IMR-90 (cell line): Measurements from ENCODE around the gene GARS1. TPM values are rescaled to one million over a fixed set of nuclear protein-coding genes. Genes with fewer than 3 reads are reported as not detected.

Experiments
- ATAC-seq: fragments of 200-7000 bp; cut with Tn5 transposase; 2 replicates; pipeline ENCODE4 v1.9.1; 2020; ENCODE audit warnings: low read depth, mild to moderate bottlenecking, moderate library complexity
- BruUV-seq: library from RNA; stranded (reverse); fragments of 400-500 nt; replicated peaks from 2 replicates; lab custom pipeline; 2021; lab: Mats Ljungman, UMichigan
- CTCF ChIA-PET: fragments of 300-600 bp; formaldehyde crosslinking; extraction: SDS; loops from one replicate; lab custom pipeline; 2021; ENCODE audit warnings: antibody characterized with exemption; lab: Yijun Ruan, JAX
- POLR2A ChIA-PET: fragments of 300-600 bp; sonication (Branson Sonifier 250); formaldehyde crosslinking; loops from one replicate; lab custom pipeline; 2022; ENCODE audit warnings: antibody characterized with exemption; ENCODE audit not compliant: unreplicated experiment; lab: Charles Lee
- DNase-seq: peaks from one replicate; pipeline ENCODE4 v3.0.0; 2013
- H2AFZ ChIP-seq: replicated peaks from 2 replicates; pipeline ENCODE3; 2013; ENCODE audit warnings: low read length, mild to moderate bottlenecking; ENCODE audit not compliant: poor library complexity
- H2AK5ac ChIP-seq: 2 replicates; pipeline ENCODE4 v1.6.1; 2013; ENCODE audit warnings: low read depth, low read length, inconsistent platforms
- H2AK9ac ChIP-seq: replicated peaks from 2 replicates; pipeline ENCODE3; 2013; ENCODE audit warnings: mild to moderate bottlenecking, low read depth, low read length, moderate library complexity; ENCODE audit not compliant: poor library complexity
- H2BK120ac ChIP-seq: 2 replicates; pipeline ENCODE4 v1.6.1; 2013; ENCODE audit warnings: low read depth, low read length, inconsistent platforms
- H2BK15ac ChIP-seq: 3 replicates; pipeline ENCODE4 v1.6.1; 2013; ENCODE audit warnings: low read depth, low read length, inconsistent platforms
- H2BK20ac ChIP-seq: 2 replicates; pipeline ENCODE4 v1.6.1; 2013; ENCODE audit warnings: low read depth, mild to moderate bottlenecking, inconsistent platforms, low read length, moderate library complexity
- H2BK5ac ChIP-seq: 2 replicates; pipeline ENCODE4 v1.6.1; 2013; ENCODE audit warnings: mild to moderate bottlenecking, low read depth, low read length, inconsistent platforms; ENCODE audit not compliant: poor library complexity, severe bottlenecking
- H3K14ac ChIP-seq: replicated peaks from 2 replicates; pipeline ENCODE4 v1.6.1; 2013; ENCODE audit warnings: low read depth, low read length, inconsistent platforms
- H3K18ac ChIP-seq: 2 replicates; pipeline ENCODE4 v1.6.1; 2013; ENCODE audit warnings: low read depth, low read length, control low read depth
- H3K23ac ChIP-seq: 2 replicates; pipeline ENCODE4 v1.6.1; 2013; ENCODE audit warnings: low read depth, low read length, inconsistent platforms
- H3K27ac ChIP-seq: 2 replicates; pipeline ENCODE4 v1.5.1; 2013; ENCODE audit warnings: mild to moderate bottlenecking, control low read depth, low read length; ENCODE audit not compliant: insufficient read depth
- H3K27me3 ChIP-seq: 2 replicates; pipeline ENCODE4 v1.6.1; 2013; ENCODE audit warnings: low read length; ENCODE audit not compliant: control insufficient read depth, insufficient read depth
- H3K36me3 ChIP-seq: 2 replicates; pipeline ENCODE4 v1.6.1; 2013; ENCODE audit warnings: low read length, mixed read lengths; ENCODE audit not compliant: control insufficient read depth, insufficient read depth
- H3K4ac ChIP-seq: 2 replicates; pipeline ENCODE4 v1.6.1; 2013; ENCODE audit warnings: low read depth, low read length, inconsistent platforms
- H3K4me1 ChIP-seq: 2 replicates; pipeline ENCODE4 v1.6.1; 2013; ENCODE audit warnings: low read length, mixed read lengths; ENCODE audit not compliant: control insufficient read depth, insufficient read depth
- H3K4me2 ChIP-seq: 2 replicates; pipeline ENCODE4 v1.6.1; 2013; ENCODE audit warnings: low read depth, mild to moderate bottlenecking, control low read depth, low read length, moderate library complexity
- H3K4me3 ChIP-seq: 2 replicates; pipeline ENCODE4 v1.5.1; 2013; ENCODE audit warnings: low read depth, mild to moderate bottlenecking, control low read depth, low read length, moderate library complexity; ENCODE audit not compliant: insufficient read depth
- H3K56ac ChIP-seq: 2 replicates; pipeline ENCODE4 v1.6.1; 2013; ENCODE audit warnings: low read length, inconsistent platforms; ENCODE audit not compliant: insufficient read depth; ENCODE audit errors: extremely low read depth
- H3K79me1 ChIP-seq, 2 experiments: 2 replicates each; pipeline ENCODE4 v1.6.1; 2013; ENCODE audit warnings: low read length in 2 of 2, inconsistent platforms in 1 of 2, low read depth in 1 of 2
- H3K9ac ChIP-seq: 2 replicates; pipeline ENCODE4 v1.6.1; 2013; ENCODE audit warnings: low read depth, low read length, control low read depth
- H3K9me1 ChIP-seq: 2 replicates; pipeline ENCODE4 v1.6.1; 2013; ENCODE audit warnings: low read length, inconsistent platforms; ENCODE audit not compliant: insufficient read depth
- H3K9me3 ChIP-seq: 2 replicates; pipeline ENCODE4 v1.6.1; 2013; ENCODE audit warnings: low read length; ENCODE audit not compliant: control insufficient read depth, insufficient read depth
- H4K20me1 ChIP-seq: 2 replicates; pipeline ENCODE4 v1.6.1; 2013; ENCODE audit warnings: low read length, inconsistent platforms; ENCODE audit not compliant: insufficient read depth
- H4K5ac ChIP-seq: 2 replicates; pipeline ENCODE4 v1.6.1; 2013; ENCODE audit warnings: mild to moderate bottlenecking, low read depth, low read length, control low read depth
- H4K8ac ChIP-seq, 2 experiments: 2 replicates each; pipeline ENCODE4 v1.6.1; 2013; ENCODE audit warnings: low read depth in 2 of 2, low read length in 2 of 2, control low read depth in 1 of 2, inconsistent platforms in 1 of 2
- H4K91ac ChIP-seq: 2 replicates; pipeline ENCODE4 v1.6.1; 2013; ENCODE audit warnings: low read depth, low read length, inconsistent platforms; ENCODE audit not compliant: insufficient read depth
- CHD1 ChIP-seq: IDR thresholded peaks from 2 replicates; pipeline ENCODE4 v1.6.1; 2012; ENCODE audit warnings: low read depth, low read length, improper control_type of control experiment
- WGBS, 2 experiments: methylation state at CpG; one replicate each; pipeline versions ENCODE4 v1.1.5 to v1.1.7; 2013; ENCODE audit warnings: missing lambda C conversion rate in 2 of 2; ENCODE audit not compliant: insufficient read length in 1 of 2; ENCODE audit errors: extremely low coverage in 2 of 2; 5-methylcytosine and 5-hydroxymethylcytosine counted together
- dilution Hi-C: fragments of 300-500 bp; cut with HindIII; formaldehyde crosslinking; loops from one replicate; pipeline ENCODE4 v1.14.3; 2018; ENCODE audit warnings: low sequenced_read_pairs; ENCODE audit not compliant: unreplicated experiment
- in situ Hi-C: fragments of 300-500 bp; cut with MboI; formaldehyde crosslinking; loops from 3 replicates; pipeline ENCODE4 v1.14.3; 2019; ENCODE audit warnings: low sequenced_read_pairs, inconsistent platforms, mixed read lengths
- intact Hi-C: fragments of 100-400 bp; cut with micrococcal nuclease; formaldehyde crosslinking; loops from 2 replicates; pipeline ENCODE4 v1.10.0; 2022
- polyA plus RNA-seq, 3 experiments: library from polyadenylated mRNA; depleted of rRNA; stranded (reverse); fragments of >200 nt; gene quantifications; 2 replicates each; pipeline ENCODE4 v1.2.3, GENCODE V29; 2012; ENCODE audit warnings: low replicate concordance in 1 of 3
- total RNA-seq: library from RNA; depleted of rRNA; stranded (reverse); fragments of >200 nt; gene quantifications from 2 replicates; pipeline ENCODE4 v1.2.3, GENCODE V29; 2012

The GARS1 gene
- total and polyA plus RNA-seq, 2 of the 4 experiments (the other 2 are of a cell fraction), result 105 to 551 TPM

GRCh38 chr7:30678805-30679204 is 84.1 kb downstream of the GARS1 start:
- TF ChIP-seq CHD1, result no peak
- H2AK9ac ChIP-seq, result no peak overlapping the region
- no peak overlapping the region for H3K18ac ChIP-seq
- no TSS peak for BruUV-seq
- no peak overlapping the region for H2BK20ac ChIP-seq
- H3K23ac ChIP-seq, result no peak overlapping the region
- intact Hi-C loops, result no loop called here
- no peaks in the 10 kb centered on the region for H3K9me3 ChIP-seq
- no peak overlapping the region for H3K4ac ChIP-seq
- no peak overlapping the region for H2BK120ac ChIP-seq
- H2BK15ac ChIP-seq, result no peak overlapping the region
- dilution Hi-C loops, result no loop called here
- H3K27ac ChIP-seq, result no peak overlapping the region
- CTCF ChIA-PET, result interaction anchor here (0.6 kb wide), 1 partner anchor 30 kb away, joined by 4 read pairs; no protein-coding TSS in a partner anchor
- no peaks in the 10 kb centered on the region for H3K79me1 ChIP-seq
- no peaks in the 10 kb centered on the region for H3K4me1 ChIP-seq
- H3K4me2 ChIP-seq, result no peak overlapping the region
- H3K36me3 ChIP-seq, result no peaks in the 10 kb centered on the region
- no peak overlapping the region for H4K8ac ChIP-seq
- ATAC-seq (no peak), DNase-seq (no peak)
- no peaks in the 10 kb centered on the region for H4K20me1 ChIP-seq
- H3K27me3 ChIP-seq, result peaks cover 81% of the 10 kb centered on the region
- H3K4me3 ChIP-seq, result no peak overlapping the region
- H4K5ac ChIP-seq, result no peak overlapping the region
- H4K91ac ChIP-seq, result no peak overlapping the region
- in situ Hi-C loops, result no loop called here
- H3K56ac ChIP-seq, result no peak overlapping the region
- H3K9me1 ChIP-seq, result no peaks in the 10 kb centered on the region; the same call in 1 of the 2 replicates
- no CpG with 5 or more reads among the region's 2 CpGs for WGBS, 2 experiments
- no peak overlapping the region for H2AK5ac ChIP-seq
- H2AFZ ChIP-seq, result no peak overlapping the region
- no peak overlapping the region for H3K14ac ChIP-seq
- H2BK5ac ChIP-seq, result no peak overlapping the region
- H3K9ac ChIP-seq, result no peak overlapping the region
- POLR2A ChIA-PET, result no interaction called here
